Brain microvascular endothelial cell (primary cell): ENCODE data around the gene CUBN.

Experiments used
- DNase-seq: peaks from one replicate; pipeline ENCODE4 v3.0.0-alpha.2; 2020
- H3K27ac ChIP-seq: fragments of 250-450 bp; sonication (Bioruptor Pico); 2 replicates; pipeline ENCODE4 v1.5.1; 2020; ENCODE audit warnings: mild to moderate bottlenecking, moderate library complexity
- H3K27me3 ChIP-seq: fragments of 250-450 bp; sonication (Bioruptor Pico); replicated peaks from 2 replicates; pipeline ENCODE4 v1.5.1; 2020; ENCODE audit warnings: mild to moderate bottlenecking
- H3K36me3 ChIP-seq: fragments of 250-450 bp; sonication (Bioruptor Pico); replicated peaks from 2 replicates; pipeline ENCODE4 v1.5.1; 2020; ENCODE audit warnings: mild to moderate bottlenecking
- H3K4me3 ChIP-seq: 2 replicates; pipeline ENCODE4 v1.5.1; 2011; ENCODE audit warnings: low read depth, mild to moderate bottlenecking, control low read depth, low read length, moderate library complexity
- in situ Hi-C: cut with HindIII; loops from 2 replicates; pipeline ENCODE4 v1.10.0; 2017; ENCODE audit warnings: low sequenced_read_pairs, low pct_ligation_motif_present
- TF ChIP-seq, protein P1 (sequence below): IDR thresholded peaks from 2 replicates; pipeline ENCODE4 v1.5.1; 2011; ENCODE audit warnings: low read depth, mild to moderate bottlenecking, moderate library complexity, low read length, control low read depth, inconsistent platforms; ENCODE audit errors: missing control alignments

The CUBN gene

DNA sequence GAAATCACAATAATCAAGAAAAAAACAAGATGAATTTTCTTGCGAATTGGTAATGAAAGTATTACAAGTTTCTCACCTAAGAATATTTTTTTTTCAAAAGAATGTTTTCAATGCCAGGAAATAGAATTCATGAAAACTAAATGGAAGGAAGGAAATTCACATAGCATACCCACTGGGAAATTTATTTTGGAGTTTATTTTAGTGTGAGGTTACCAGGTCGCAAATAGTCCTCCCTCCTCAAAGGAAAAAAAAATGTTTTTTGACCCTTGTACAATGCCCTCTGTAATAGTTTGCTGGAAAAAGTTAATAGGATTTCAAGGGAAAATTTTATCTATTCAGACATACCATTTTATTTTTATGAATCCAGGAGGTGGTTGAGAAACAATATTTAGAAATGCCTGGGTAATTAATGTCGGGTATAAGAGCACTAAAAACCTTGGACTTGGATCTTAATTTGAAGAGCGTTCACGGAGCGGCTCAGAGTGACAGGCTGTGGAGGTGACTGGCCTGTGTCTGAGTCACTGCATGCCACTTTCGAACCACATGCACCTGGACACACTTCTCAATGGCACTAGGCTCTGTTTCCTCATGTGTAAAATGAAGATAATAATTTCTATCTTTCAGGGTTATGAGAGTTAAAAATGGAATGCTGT lies 28.2 kb downstream of the CUBN start:
- no peak for DNase-seq
- Histone ChIP-seq H3K27ac (no peak overlapping the region), H3K36me3 (no peaks in the 10 kb centered on the region), H3K4me3 (no peak overlapping the region), H3K27me3 (no peaks in the 10 kb centered on the region)
- TF ChIP-seq, protein P1, sequence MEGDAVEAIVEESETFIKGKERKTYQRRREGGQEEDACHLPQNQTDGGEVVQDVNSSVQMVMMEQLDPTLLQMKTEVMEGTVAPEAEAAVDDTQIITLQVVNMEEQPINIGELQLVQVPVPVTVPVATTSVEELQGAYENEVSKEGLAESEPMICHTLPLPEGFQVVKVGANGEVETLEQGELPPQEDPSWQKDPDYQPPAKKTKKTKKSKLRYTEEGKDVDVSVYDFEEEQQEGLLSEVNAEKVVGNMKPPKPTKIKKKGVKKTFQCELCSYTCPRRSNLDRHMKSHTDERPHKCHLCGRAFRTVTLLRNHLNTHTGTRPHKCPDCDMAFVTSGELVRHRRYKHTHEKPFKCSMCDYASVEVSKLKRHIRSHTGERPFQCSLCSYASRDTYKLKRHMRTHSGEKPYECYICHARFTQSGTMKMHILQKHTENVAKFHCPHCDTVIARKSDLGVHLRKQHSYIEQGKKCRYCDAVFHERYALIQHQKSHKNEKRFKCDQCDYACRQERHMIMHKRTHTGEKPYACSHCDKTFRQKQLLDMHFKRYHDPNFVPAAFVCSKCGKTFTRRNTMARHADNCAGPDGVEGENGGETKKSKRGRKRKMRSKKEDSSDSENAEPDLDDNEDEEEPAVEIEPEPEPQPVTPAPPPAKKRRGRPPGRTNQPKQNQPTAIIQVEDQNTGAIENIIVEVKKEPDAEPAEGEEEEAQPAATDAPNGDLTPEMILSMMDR: no peak
- in situ Hi-C loops: no loop called here

DNA sequence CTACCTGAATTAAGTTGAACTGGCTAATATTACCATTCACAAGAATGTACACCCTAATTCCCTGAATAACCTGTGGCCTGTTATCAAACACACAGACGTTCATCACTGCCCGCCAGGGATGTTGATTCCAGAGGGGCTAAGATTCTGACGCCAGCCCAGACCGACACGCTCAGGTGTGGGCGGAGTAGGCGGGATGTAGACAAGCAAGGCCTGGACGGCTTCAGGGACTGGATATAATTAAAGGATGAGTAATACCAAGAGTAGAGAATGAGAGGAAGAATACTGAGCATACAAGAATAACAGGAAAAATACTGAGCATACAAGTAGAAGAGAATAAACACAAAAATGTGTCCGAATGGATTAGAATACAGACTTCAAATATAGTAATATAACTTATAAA lies 29.0 kb downstream of the CUBN start:
- in situ Hi-C loops: no loop called here
- Histone ChIP-seq H3K27ac (no peak overlapping the region), H3K4me3 (no peak overlapping the region), H3K27me3 (no peaks in the 10 kb centered on the region), H3K36me3 (no peaks in the 10 kb centered on the region)
- DNase-seq: no peak
- TF ChIP-seq, protein P1: no peak

DNA sequence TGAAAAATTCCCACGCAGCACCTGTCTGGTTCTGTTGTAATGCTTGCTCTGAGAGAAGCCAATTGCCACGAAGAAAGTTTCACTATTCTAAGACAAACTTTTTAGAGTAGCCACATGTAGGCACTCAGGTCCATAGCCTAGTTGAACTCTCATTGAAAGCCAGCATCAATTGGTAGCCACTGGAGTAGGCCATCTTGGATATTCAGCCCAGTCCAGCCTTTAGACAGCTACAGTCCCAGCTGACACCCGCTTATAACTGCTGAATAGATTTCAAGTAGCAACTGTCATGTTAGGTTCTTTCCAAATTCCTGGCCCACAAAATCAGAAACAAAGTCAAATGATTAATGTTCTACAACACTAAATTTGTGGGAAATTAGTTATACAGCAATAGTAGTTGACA lies 31.6 kb downstream of the CUBN start:
- H3K4me3 ChIP-seq: no peak overlapping the region
- no peak for DNase-seq
- in situ Hi-C loops: no loop called here
- H3K36me3 ChIP-seq: no peaks in the 10 kb centered on the region
- TF ChIP-seq, protein P1: no peak
- H3K27ac ChIP-seq: no peak overlapping the region
- no peaks in the 10 kb centered on the region for H3K27me3 ChIP-seq

DNA sequence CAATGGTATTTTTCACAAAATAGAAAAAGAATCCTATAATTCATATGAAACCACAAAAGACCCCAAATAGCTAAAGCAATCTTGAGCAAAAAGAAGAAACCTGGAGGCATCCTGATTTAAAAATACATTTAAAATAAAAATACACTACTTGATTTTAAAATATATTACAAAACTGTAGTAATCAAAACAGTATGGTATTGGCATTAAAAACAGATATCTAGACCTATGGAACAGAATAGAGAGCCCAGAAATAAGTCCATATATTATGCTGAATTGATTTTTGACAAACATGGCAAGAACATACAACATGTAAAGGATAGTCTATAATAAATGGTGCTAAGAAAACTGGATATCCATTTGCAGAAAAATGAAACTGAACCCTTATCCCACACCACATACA lies 34.8 kb downstream of the CUBN start:
- TF ChIP-seq, protein P1: no peak
- in situ Hi-C loops: no loop called here
- Histone ChIP-seq H3K27me3 (no peaks in the 10 kb centered on the region), H3K36me3 (no peaks in the 10 kb centered on the region), H3K4me3 (no peak overlapping the region), H3K27ac (no peak overlapping the region)
- no peak for DNase-seq

DNA sequence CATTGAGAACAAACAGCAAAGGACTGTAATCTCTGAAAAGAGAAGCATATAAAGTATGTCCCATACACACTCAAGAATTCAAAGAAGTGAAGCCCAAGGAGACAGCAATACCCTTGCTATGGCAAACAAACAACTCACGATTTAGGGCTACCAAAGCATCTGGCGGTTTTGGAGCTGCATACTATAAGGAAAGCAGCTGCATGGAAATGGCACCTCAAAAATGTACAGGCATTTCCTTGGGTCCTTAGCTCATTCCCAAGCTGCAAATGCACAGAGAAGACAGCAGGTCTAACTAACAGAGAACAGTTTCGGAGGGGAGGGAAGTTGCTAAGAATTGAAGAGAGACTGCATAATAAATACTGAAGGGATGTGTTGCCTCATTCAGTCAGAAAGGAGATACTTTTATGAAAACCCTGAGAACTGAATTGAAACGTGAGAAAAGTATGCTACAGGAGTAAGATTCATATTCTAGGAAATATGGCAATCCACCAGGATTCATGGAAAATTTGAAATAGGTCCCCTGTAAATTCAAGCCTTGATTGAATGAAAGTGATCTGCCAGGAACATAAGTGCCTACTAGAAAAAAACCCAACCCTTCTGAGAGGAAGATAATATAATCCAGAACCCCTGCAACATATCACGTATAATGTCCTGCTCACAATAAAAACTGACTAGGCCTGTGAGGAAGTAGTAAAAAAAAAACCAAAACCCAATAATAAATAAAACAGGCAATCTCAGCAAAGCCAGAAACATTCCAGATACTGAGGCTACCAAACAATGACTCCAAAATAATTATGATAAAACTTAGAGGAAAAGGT lies 36.4 kb downstream of the CUBN start:
- DNase-seq: no peak
- TF ChIP-seq, protein P1: no peak
- Histone ChIP-seq H3K36me3 (no peaks in the 10 kb centered on the region), H3K27me3 (no peaks in the 10 kb centered on the region), H3K4me3 (no peak overlapping the region), H3K27ac (no peak overlapping the region)
- in situ Hi-C loops: no loop called here
